22Rv1 (cell line): ENCODE results near the gene HEY2.

ENCODE experiments used
- H3K27ac ChIP-seq: fragments of 450-650 bp; 2 replicates; pipeline ENCODE4 v1.5.1; 2017
- ZFX ChIP-seq: fragments of 450-650 bp; IDR thresholded peaks from 2 replicates; pipeline ENCODE4 v1.6.1; 2017; ENCODE audit warnings: antibody characterized with exemption, borderline replicate concordance
- TF ChIP-seq, protein P1 (sequence below): fragments of 450-650 bp; IDR thresholded peaks from 2 replicates; pipeline ENCODE4 v1.5.1; 2017; ENCODE audit warnings: mild to moderate bottlenecking

Gene HEY2

DNA sequence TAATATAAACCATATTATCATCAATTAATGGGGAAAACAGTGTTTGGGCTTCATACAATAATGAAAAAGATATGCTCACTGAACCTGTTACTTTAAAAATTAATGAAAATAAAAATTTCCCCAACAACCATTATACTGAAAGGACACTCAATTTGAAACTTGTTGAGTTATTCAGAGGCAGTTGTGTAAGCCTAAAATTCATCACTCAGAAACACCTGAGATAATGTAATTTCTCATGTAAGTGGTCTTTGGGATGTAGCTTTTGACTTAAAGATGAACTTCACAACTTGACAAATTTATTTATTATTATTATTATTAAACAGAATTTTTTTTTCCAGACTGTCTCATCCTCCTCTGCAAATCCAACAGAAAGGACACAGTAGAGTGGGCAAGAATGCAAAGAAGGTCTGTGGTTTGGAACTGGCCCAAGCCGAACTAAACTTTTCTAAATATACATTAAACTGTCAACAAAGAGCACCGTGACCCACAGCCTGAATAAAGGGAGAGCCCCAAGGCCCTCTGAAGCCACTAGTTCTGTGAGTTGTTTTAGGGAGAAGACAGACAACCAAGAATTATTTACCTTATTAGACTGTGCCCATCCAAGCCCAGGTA is 32.2 kb upstream of the HEY2 start:
- TF ChIP-seq, protein P1, sequence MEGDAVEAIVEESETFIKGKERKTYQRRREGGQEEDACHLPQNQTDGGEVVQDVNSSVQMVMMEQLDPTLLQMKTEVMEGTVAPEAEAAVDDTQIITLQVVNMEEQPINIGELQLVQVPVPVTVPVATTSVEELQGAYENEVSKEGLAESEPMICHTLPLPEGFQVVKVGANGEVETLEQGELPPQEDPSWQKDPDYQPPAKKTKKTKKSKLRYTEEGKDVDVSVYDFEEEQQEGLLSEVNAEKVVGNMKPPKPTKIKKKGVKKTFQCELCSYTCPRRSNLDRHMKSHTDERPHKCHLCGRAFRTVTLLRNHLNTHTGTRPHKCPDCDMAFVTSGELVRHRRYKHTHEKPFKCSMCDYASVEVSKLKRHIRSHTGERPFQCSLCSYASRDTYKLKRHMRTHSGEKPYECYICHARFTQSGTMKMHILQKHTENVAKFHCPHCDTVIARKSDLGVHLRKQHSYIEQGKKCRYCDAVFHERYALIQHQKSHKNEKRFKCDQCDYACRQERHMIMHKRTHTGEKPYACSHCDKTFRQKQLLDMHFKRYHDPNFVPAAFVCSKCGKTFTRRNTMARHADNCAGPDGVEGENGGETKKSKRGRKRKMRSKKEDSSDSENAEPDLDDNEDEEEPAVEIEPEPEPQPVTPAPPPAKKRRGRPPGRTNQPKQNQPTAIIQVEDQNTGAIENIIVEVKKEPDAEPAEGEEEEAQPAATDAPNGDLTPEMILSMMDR = no peak
- no peak for TF ChIP-seq ZFX
- H3K27ac ChIP-seq = no peak overlapping the region

DNA sequence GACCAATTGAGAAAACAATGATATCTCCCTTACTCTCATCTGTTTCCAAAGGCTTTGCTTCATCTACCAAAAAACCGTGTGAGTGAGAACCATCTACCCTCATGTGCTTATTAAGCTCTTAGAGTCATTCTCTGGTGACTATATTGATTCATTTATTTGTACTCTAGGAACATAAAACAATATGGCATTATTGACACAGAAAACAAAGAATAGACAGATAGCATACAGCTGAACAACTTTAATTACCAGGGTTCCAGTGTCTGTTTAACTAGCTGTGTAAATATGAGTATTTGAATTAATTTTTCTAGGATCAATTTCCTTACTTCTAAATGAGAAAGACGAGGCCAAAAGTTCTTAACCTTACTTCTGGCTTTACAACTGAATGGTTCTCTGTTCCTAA is 31.3 kb upstream of the HEY2 start:
- H3K27ac ChIP-seq = no peak overlapping the region
- no peak for TF ChIP-seq ZFX
- TF ChIP-seq, protein P1 = no peak

DNA sequence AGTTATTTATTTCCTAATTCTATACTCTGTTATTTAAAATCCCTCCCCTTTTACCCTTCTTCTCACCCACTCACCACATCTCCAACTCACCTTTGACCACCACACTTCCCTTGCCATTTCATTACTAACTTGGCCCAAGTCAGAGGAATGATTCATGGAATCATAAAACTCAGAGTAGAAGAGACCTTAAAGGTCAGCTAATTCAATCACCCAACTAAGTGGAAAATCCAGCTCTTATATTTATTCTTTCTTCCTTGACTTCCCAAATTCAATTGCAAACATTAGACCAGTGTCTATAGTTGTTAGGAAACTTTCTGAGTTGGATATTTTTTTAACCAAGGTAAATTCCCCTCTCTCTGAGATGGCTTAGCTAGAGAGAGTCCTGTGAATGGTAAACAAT is 26.5 kb upstream of the HEY2 start:
- TF ChIP-seq, protein P1 = no peak
- no peak for TF ChIP-seq ZFX
- no peak overlapping the region for H3K27ac ChIP-seq

DNA sequence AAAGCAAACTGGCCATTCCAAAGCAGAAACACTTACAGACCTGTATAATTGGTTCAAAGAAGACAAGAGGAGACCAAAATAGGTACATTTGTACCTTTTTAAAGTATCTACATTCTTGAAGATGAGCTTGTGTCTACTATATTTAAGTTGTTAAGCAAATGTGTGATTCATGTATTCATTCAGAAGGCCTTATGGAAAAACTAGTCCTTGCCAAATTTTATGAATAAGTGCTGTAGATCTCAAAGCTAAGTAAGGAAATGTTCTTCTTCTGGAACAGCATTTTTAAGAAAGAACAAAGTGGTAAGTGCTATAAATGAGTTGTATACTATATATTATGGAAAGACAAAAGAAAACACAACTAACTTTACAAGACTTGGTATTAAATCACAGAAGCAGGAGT is 22.2 kb upstream of the HEY2 start:
- no peak overlapping the region for H3K27ac ChIP-seq
- TF ChIP-seq ZFX = no peak
- TF ChIP-seq, protein P1 = no peak

DNA sequence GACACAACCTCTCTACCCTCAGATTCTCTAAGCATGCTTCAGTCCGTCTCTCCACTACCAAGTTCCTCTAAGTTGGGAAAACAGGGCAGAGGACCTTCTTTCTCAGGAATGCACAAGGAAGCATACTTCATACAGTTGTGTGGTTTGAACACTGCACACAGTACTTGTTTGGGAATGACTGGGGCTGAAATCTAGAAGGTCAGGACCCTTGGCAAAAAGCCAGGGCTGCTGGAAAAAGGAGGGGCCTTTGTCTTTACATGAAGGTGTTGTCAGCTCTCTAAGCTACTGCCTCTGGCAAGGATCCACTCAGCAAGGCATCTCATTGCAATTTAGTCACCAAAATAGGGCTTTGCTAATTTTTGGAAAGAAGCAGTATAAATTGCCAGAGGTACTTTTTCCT is 20.7 kb upstream of the HEY2 start:
- H3K27ac ChIP-seq = no peak overlapping the region
- no peak for TF ChIP-seq ZFX

DNA sequence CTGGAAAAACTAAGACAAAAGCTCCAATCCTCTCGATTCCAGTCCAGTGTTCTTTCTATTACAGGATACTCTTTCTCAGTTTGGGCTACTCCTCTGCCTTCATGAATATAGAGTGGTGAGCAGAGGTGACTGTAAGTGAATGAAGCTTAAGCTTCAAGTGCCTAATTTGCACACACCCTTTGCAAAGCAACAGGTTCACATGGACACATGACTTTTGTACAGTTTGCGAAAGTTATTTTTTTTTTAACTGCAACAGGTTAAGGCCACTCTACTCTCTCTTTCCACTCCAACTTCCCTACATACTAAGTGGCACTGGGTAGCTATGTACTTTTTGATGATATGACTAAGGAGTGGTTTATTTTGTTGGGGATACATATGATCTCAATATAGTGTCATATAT is 19.4 kb upstream of the HEY2 start:
- no peak overlapping the region for H3K27ac ChIP-seq
- TF ChIP-seq ZFX = no peak
- TF ChIP-seq, protein P1 = no peak

DNA sequence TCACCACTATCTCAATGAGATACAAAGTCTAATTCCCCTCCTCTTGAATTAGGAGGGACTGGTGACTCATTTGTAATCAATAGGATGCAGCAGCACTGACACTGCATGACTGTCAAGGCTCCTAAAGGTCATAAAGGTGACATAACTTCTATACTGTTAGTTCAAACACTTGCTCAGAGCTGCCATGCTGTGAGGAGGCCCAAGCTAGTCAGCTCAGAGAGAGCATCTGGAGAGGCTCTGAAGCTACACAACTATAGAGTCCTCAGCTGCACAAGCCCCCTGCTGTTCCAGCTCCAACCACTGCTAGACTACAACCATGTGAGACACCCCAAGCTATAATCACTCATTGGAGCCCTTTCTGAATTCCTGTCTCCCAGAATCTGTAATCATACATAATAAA is 17.0 kb upstream of the HEY2 start:
- H3K27ac ChIP-seq = no peak overlapping the region
- TF ChIP-seq, protein P1 = no peak
- no peak for TF ChIP-seq ZFX

DNA sequence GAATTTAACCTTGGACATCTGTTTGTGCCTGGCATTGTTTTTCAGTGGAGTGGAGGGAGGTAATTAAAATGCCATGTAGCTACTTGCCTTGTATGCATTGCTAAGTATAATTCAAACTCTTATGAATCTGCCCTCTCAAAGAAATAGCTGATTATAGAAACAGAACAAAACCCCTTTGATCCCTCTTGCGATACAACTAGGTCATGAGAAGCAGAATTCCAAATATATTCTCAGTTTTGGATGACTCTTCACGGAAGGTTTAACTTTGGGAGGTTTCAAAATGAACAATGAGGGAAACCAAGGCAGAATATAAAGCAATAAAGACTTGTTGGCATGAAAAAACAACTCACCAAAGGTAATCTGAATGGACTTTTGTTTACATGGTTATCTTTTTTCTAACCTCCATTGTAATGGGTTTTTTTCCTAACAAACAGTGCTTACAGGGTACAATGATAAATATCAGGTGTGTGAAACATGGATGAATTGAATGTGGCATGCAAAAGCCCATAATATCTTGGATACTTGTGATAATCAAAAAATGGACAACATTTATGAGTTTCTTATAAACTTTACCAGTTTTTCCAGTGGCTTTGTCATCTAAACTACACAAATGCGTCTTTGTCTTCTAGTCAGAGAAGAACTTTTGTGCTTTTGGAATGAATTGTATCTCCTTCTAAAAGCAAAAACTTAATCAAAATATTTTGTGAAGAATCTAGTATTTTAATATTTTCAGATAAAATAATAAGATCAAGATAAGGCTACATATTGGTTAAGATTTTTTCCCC is 15.7 kb upstream of the HEY2 start:
- H3K27ac ChIP-seq = no peak overlapping the region
- TF ChIP-seq, protein P1 = no peak
- no peak for TF ChIP-seq ZFX
